OCI-M2 (cell line): ENCODE data around the gene PDIK1L.
"Not testable (repeated sequence)": the region's sequence is repeated elsewhere in the genome, so short reads cannot be mapped to it uniquely, and the experiment has no call there.

Experiments used
- DNase-seq: peaks from one replicate; lab custom pipeline; 2025; ENCODE audit not compliant: unreplicated experiment; lab: John Stamatoyannopoulos, UW

The PDIK1L gene

GRCh38 chr1:26089125-26089524 lies 22.5 kb upstream of the PDIK1L start:
- DNase-seq: no peak

GRCh38 chr1:26090893-26091292 lies 20.7 kb upstream of the PDIK1L start:
- DNase-seq: no peak

GRCh38 chr1:26092422-26092821 lies 19.2 kb upstream of the PDIK1L start:
- DNase-seq: no peak

GRCh38 chr1:26093569-26093968 lies 18.1 kb upstream of the PDIK1L start:
- DNase-seq: not testable (repeated sequence)

- no peak for DNase-seq
These were observed 17.5 kb upstream of the PDIK1L start for GRCh38 chr1:26094076-26094669.

GRCh38 chr1:26094677-26095383 lies 16.8 kb upstream of the PDIK1L start:
- DNase-seq: no peak

GRCh38 chr1:26096471-26096870 lies 15.2 kb upstream of the PDIK1L start:
- DNase-seq: no peak

GRCh38 chr1:26097696-26098095 lies 13.9 kb upstream of the PDIK1L start:
- no peak for DNase-seq

GRCh38 chr1:26098602-26099001 lies 13.0 kb upstream of the PDIK1L start:
- DNase-seq: no peak

GRCh38 chr1:26099780-26100179 lies 11.8 kb upstream of the PDIK1L start:
- DNase-seq: no peak

- DNase-seq: not testable (repeated sequence)
These were observed 11.4 kb upstream of the PDIK1L start for GRCh38 chr1:26100204-26100603.

- DNase-seq: no peak
These were observed 9.5 kb upstream of the PDIK1L start for GRCh38 chr1:26102119-26102518.

- DNase-seq: no peak
These were observed 9.1 kb upstream of the PDIK1L start for GRCh38 chr1:26102526-26102925.

- DNase-seq: not testable (repeated sequence)
These were observed 6.4 kb upstream of the PDIK1L start for GRCh38 chr1:26105226-26105548.

- no peak for DNase-seq
These were observed 2.1 kb upstream of the PDIK1L start for GRCh38 chr1:26109229-26110164.

GRCh38 chr1:26110731-26111529 lies 694 bp upstream of the PDIK1L start:
- DNase-seq: no peak

GRCh38 chr1:26112407-26112775 lies 767 bp downstream of the PDIK1L start:
- DNase-seq: no peak

GRCh38 chr1:26114165-26114927 lies 2.7 kb downstream of the PDIK1L start:
- DNase-seq: no peak

- DNase-seq: no peak
These were observed 8.4 kb downstream of the PDIK1L start for GRCh38 chr1:26119892-26120608.
